K562 (cell line): ENCODE data around the gene HOOK1. TPM values are rescaled to one million over a fixed set of nuclear protein-coding genes. Genes with fewer than 3 reads are reported as not detected.

Source experiments
- ATAC-seq: fragments of 200-7000 bp; cut with Tn5 transposase; 3 replicates; pipeline ENCODE4 v1.9.1; 2020; ENCODE audit warnings: moderate library complexity
- BruUV-seq: library from RNA; stranded (reverse); fragments of 400-500 nt; replicated peaks from 2 replicates; lab custom pipeline; 2021; lab: Mats Ljungman, UMichigan
- CTCF ChIA-PET: fragments of 300-600 bp; formaldehyde crosslinking; extraction: SDS; loops from one replicate; lab custom pipeline; 2021; ENCODE audit warnings: low intra/inter-chr PET ratio; lab: Yijun Ruan, JAX
- POLR2A ChIA-PET: fragments of 300-600, 350-650 bp; sonication (Branson Sonifier 250); formaldehyde crosslinking; extraction: SDS; loops from one replicate; lab custom pipeline; 2021; ENCODE audit warnings: antibody characterized with exemption, inconsistent platforms; lab: Yijun Ruan, JAX
- DNase-seq, 4 experiments: peaks; one replicate each; pipeline versions ENCODE4 v3.0.0 to v3.0.0-alpha.2; 2011 to 2018; ENCODE audit warnings: low spot score in 3 of 4, mixed read lengths in 3 of 4; ENCODE audit errors: extremely low read depth in 1 of 4
- FAIRE-seq: peaks from 2 replicates; lab custom pipeline; 2011; peaks lifted over from hg19 to GRCh38; lab: Jason Lieb, UNC
- H2AFZ ChIP-seq: 2 replicates; pipeline ENCODE4 v1.6.0; 2011; ENCODE audit warnings: low read depth, low read length, control low read depth, inconsistent platforms
- H3K27ac ChIP-seq: fragments of 200-600 bp; 3 replicates; pipeline ENCODE4 v1.8.0; 2011; ENCODE audit warnings: low read depth, mild to moderate bottlenecking, control low read depth, inconsistent platforms, low read length, moderate library complexity, mixed read lengths; ENCODE audit errors: extremely low read depth
- H3K27me3 ChIP-seq, 2 experiments: fragments of 300-600 bp in 1 of 2; 2 replicates in 1 of 2; 3 replicates in 1 of 2; pipeline versions ENCODE4 v1.6.0 to v1.8.0; 2011; ENCODE audit warnings: inconsistent platforms in 2 of 2, low read length in 2 of 2, mild to moderate bottlenecking in 1 of 2, mixed read lengths in 1 of 2, moderate library complexity in 1 of 2; ENCODE audit not compliant: control insufficient read depth in 2 of 2, insufficient read depth in 2 of 2
- H3K36me3 ChIP-seq: fragments of 300-600 bp; 3 replicates; pipeline ENCODE4 v1.8.0; 2011; ENCODE audit warnings: mild to moderate bottlenecking, low read length, inconsistent platforms; ENCODE audit not compliant: control insufficient read depth, insufficient read depth
- H3K4me1 ChIP-seq, 2 experiments: fragments of 200-600 bp in 1 of 2; replicated peaks in 1 of 2; 2 replicates in 1 of 2; 3 replicates in 1 of 2; pipeline versions ENCODE4 v1.5.1 to v1.8.0; 2011; ENCODE audit warnings: inconsistent platforms in 2 of 2, low read length in 2 of 2, mild to moderate bottlenecking in 1 of 2, mixed read lengths in 1 of 2, moderate library complexity in 1 of 2; ENCODE audit not compliant: control insufficient read depth in 2 of 2, insufficient read depth in 2 of 2
- H3K4me2 ChIP-seq: 2 replicates; pipeline ENCODE4 v1.6.1; 2011; ENCODE audit warnings: low read length, control low read depth, inconsistent platforms, mixed read lengths; ENCODE audit not compliant: insufficient read depth
- H3K4me3 ChIP-seq: fragments of 200-600 bp; sonication (generic), shearing (Covaris generic); 2 replicates; pipeline ENCODE4 v1.5.1; 2016; ENCODE audit warnings: control low read depth, inconsistent platforms
- H3K79me2 ChIP-seq: fragments of 200-600 bp; 3 replicates; pipeline ENCODE4 v1.8.0; 2011; ENCODE audit warnings: low read length, inconsistent platforms; ENCODE audit not compliant: control insufficient read depth, insufficient read depth
- H3K9ac ChIP-seq, 2 experiments: 2 replicates each; pipeline versions ENCODE4 v1.6.0 to v1.6.1; 2011; ENCODE audit warnings: low read depth in 2 of 2, low read length in 2 of 2, control low read depth in 1 of 2, inconsistent platforms in 1 of 2, mild to moderate bottlenecking in 1 of 2, mixed read lengths in 1 of 2; ENCODE audit not compliant: insufficient read depth in 1 of 2
- H3K9me1 ChIP-seq: one replicate; pipeline ENCODE4 v1.6.0; 2011; ENCODE audit warnings: inconsistent platforms, mild to moderate bottlenecking, low read length, moderate library complexity; ENCODE audit not compliant: control insufficient read depth, insufficient read depth
- H3K9me3 ChIP-seq: replicated peaks from 2 replicates; pipeline ENCODE4 v1.5.1; 2011; ENCODE audit warnings: low read depth, low read length, inconsistent platforms; ENCODE audit not compliant: control insufficient read depth, insufficient read depth
- H4K20me1 ChIP-seq: replicated peaks from 2 replicates; pipeline ENCODE4 v1.6.1; 2011; ENCODE audit warnings: low read length, inconsistent platforms, mixed read lengths; ENCODE audit not compliant: control insufficient read depth, insufficient read depth
- ARID2 ChIP-seq: fragments of 450-650 bp; IDR thresholded peaks from 2 replicates; pipeline ENCODE4 v1.6.1; 2017; ENCODE audit warnings: antibody characterized with exemption, mild to moderate bottlenecking
- ETV1 ChIP-seq: fragments of 450-650 bp; conservative IDR thresholded peaks from 2 replicates; pipeline ENCODE4 v1.6.1; 2016; ENCODE audit warnings: missing genetic modification characterization, control low read depth, low read depth, missing compliant biosample characterization
- FOXM1 ChIP-seq, 2 experiments: fragments of 450-650 bp in 1 of 2; sonication (generic) in 1 of 2; formaldehyde crosslinking in 1 of 2; IDR thresholded peaks; 2 replicates each; pipeline versions ENCODE4 v1.6.1 to v1.9.0; 2017 to 2022; ENCODE audit warnings: low read depth in 2 of 2, mild to moderate bottlenecking in 2 of 2, missing genetic modification reagents in 1 of 2, moderate library complexity in 1 of 2
- GABPA ChIP-seq: fragments of 200-800 bp; sonication (Bioruptor generic); conservative IDR thresholded peaks from 2 replicates; pipeline ENCODE4 v1.6.1; 2016; ENCODE audit warnings: low read depth, missing genetic modification characterization, missing compliant biosample characterization
- NCOA4 ChIP-seq: fragments of 450-650 bp; IDR thresholded peaks from 2 replicates; pipeline ENCODE4 v1.6.1; 2018; ENCODE audit warnings: mild to moderate bottlenecking; ENCODE audit not compliant: partially characterized antibody
- RBFOX2 ChIP-seq: fragments of 200-400 bp; formaldehyde crosslinking; IDR thresholded peaks from 2 replicates; pipeline ENCODE4 v1.6.1; 2017; ENCODE audit warnings: low read depth, mild to moderate bottlenecking, low read length, moderate library complexity
- TOE1 ChIP-seq, 2 experiments: fragments of 450-650 bp in 1 of 2; sonication (generic) in 1 of 2; formaldehyde crosslinking in 1 of 2; IDR thresholded peaks; 2 replicates each; pipeline versions ENCODE4 v1.7.1 to v1.8.0; 2016 to 2022; ENCODE audit warnings: borderline replicate concordance in 2 of 2, mild to moderate bottlenecking in 2 of 2, antibody characterized with exemption in 1 of 2, inconsistent platforms in 1 of 2, low read depth in 1 of 2, missing genetic modification reagents in 1 of 2, moderate library complexity in 1 of 2
- ZC3H11A ChIP-seq: IDR thresholded peaks from 2 replicates; pipeline ENCODE4 v1.6.1; 2012; ENCODE audit warnings: low read depth, low read length, improper control_type of control experiment
- ZNF197 ChIP-seq: fragments of 200-800 bp; sonication (Bioruptor generic); IDR thresholded peaks from 2 replicates; pipeline ENCODE4 v1.6.1; 2016; ENCODE audit warnings: low read depth, missing genetic modification characterization, missing compliant biosample characterization
- WGBS: fragments of 100-300 bp; shearing (Covaris generic); methylation state at CpG from one replicate; pipeline ENCODE4 v1.1.6; 2016; ENCODE audit warnings: low coverage, mixed read lengths; ENCODE audit not compliant: insufficient coverage; ENCODE audit errors: missing lambda C conversion rate; 5-methylcytosine and 5-hydroxymethylcytosine counted together
- in situ Hi-C: fragments of 300-500 bp; cut with MboI; formaldehyde crosslinking; loops from 4 replicates; pipeline ENCODE4 v1.15.0; 2018; ENCODE audit warnings: inconsistent platforms, mixed read lengths
- intact Hi-C: fragments of 100-400 bp; cut with micrococcal nuclease; formaldehyde crosslinking; loops from 2 replicates; pipeline ENCODE4 v1.14.2; 2022
- polyA plus RNA-seq, 8 experiments: library from polyadenylated mRNA; depleted of rRNA in 4 of 8; stranded (reverse) in 5 of 8; unstranded in 3 of 8; fragments of >200 nt; fragmentation: Nextera tagmentation in 2 of 8; fragmentation: Illumina TruSeq in 1 of 8; extraction: Ambion mirVana in 2 of 8; extraction: Trizol in 1 of 8; gene quantifications; 2 replicates each; pipeline versions ENCODE4 v1.2.1 to v1.2.3, GENCODE V29; 2011 to 2014; ENCODE audit warnings: inconsistent platforms in 1 of 8, missing spikeins in 1 of 8
- total RNA-seq, 7 experiments: library from RNA; depleted of rRNA in 6 of 7; stranded (reverse); fragments of >200 nt in 6 of 7; fragmentation: Illumina TruSeq in 2 of 7; extraction: Trizol in 2 of 7; gene quantifications; 2 replicates each; pipeline versions ENCODE4 v1.2.1 to v1.2.3, GENCODE V29; 2011 to 2021; ENCODE audit warnings: low replicate concordance in 1 of 7
- TF ChIP-seq, protein P1 (sequence below): fragments of 250-450 bp; sonication (Bioruptor Pico); IDR thresholded peaks from 2 replicates; pipeline ENCODE4 v1.4.0; 2020; ENCODE audit warnings: borderline replicate concordance
- TF ChIP-seq, protein P2 (sequence below): sonication (generic); formaldehyde crosslinking; IDR thresholded peaks from 2 replicates; pipeline ENCODE4 v1.8.0; 2022; ENCODE audit warnings: mild to moderate bottlenecking, low read depth, missing genetic modification reagents

Gene HOOK1
- total and polyA plus RNA-seq, 9 of the 15 experiments (the other 6 are each of a cell fraction or from before 2014, with no cell fraction given) = 0.11 to 0.18 TPM; not detected in 7

DNA sequence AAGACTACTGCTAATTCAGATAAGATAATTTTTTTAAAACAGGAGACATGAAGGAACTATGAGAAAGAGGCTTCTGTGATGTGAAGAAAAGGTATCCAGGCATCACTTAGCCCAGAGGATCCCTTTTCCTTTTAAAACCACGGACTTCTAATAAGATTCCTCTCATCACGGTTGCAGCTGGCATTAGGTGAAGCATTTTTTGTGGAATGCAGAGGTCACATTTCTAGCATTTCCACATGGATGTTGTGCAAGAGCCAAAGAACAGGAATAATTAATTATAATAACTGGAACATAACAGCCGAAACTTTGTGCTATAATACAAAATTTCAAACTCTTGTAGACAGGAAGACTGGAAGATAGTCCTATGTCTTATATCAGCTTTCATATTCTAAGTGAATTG lies 84.2 kb downstream of the HOOK1 start (continued):
- no peak for TF ChIP-seq TOE1 (IDR thresholded peaks at IDR 0.05; ENCODE audit: borderline replicate concordance)
- no peak for TF ChIP-seq TOE1 (CRISPR knock-in tag; IDR thresholded peaks at IDR 0.05; ENCODE audit: borderline replicate concordance, low read depth)
- no peak for TF ChIP-seq FOXM1 (IDR thresholded peaks at IDR 0.05; ENCODE audit: low read depth)
- TF ChIP-seq FOXM1 (CRISPR knock-in tag; IDR thresholded peaks at IDR 0.05; ENCODE audit: low read depth) = no peak
- TF ChIP-seq ZNF197 (CRISPR knock-in tag) = no peak
- no peak for TF ChIP-seq ETV1 (tag)
- TF ChIP-seq RBFOX2 = no peak
- no peak for TF ChIP-seq ARID2

DNA sequence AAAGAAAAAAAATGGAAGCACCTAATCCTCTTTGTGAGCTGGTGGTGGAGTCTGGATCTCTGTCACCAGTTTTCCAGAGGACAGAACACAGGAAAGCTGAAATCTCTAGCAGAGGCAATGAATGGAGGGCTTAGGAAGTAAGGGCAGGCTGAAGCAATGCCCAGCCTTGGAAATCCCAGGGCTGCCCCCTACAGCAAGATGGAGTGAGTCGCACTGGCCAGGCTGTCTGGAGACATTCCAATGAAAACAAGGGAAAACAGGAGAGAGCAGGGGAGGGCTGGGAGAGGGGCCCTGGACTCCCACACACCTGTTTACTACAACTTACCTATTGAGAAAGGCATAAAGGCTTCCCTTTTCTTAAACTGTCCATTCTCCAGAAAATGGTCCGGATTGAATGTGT lies 85.9 kb downstream of the HOOK1 start:
- FAIRE-seq = no peak

More for the DNA sequence above, 85.9 kb downstream of the HOOK1 start:
- ChIA-PET POLR2A (no interaction called here), CTCF (no interaction called here)
- Histone ChIP-seq H3K36me3 (no peaks in the 10 kb centered on the region), H3K79me2 (no peaks in the 10 kb centered on the region), H3K4me3 (no peak overlapping the region), H3K27ac (no peak overlapping the region), H3K4me2 (no peak overlapping the region), H3K9me3 (no peaks in the 10 kb centered on the region), H3K9ac (no peak overlapping the region), H3K4me1 (no peaks in the 10 kb centered on the region), H2AFZ (no peak overlapping the region), H3K9me1 (no peaks in the 10 kb centered on the region), H4K20me1 (no peaks in the 10 kb centered on the region), H3K27me3 (no peaks in the 10 kb centered on the region)
- no peak for DNase-seq
- no TSS peak for BruUV-seq
- in situ Hi-C loops = no loop called here
- TF ChIP-seq, protein P1, sequence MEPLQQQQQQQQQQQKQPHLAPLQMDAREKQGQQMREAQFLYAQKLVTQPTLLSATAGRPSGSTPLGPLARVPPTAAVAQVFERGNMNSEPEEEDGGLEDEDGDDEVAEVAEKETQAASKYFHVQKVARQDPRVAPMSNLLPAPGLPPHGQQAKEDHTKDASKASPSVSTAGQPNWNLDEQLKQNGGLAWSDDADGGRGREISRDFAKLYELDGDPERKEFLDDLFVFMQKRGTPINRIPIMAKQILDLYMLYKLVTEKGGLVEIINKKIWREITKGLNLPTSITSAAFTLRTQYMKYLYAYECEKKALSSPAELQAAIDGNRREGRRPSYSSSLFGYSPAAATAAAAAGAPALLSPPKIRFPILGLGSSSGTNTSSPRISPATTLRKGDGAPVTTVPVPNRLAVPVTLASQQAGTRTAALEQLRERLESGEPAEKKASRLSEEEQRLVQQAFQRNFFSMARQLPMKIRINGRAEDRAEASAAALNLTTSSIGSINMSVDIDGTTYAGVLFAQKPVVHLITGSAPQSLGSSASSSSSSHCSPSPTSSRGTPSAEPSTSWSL (CRISPR knock-in tag) = no peak
- no peak for TF ChIP-seq ZC3H11A
- no peak for TF ChIP-seq GABPA (tag)
- TF ChIP-seq NCOA4 = no peak
- TF ChIP-seq, protein P2, sequence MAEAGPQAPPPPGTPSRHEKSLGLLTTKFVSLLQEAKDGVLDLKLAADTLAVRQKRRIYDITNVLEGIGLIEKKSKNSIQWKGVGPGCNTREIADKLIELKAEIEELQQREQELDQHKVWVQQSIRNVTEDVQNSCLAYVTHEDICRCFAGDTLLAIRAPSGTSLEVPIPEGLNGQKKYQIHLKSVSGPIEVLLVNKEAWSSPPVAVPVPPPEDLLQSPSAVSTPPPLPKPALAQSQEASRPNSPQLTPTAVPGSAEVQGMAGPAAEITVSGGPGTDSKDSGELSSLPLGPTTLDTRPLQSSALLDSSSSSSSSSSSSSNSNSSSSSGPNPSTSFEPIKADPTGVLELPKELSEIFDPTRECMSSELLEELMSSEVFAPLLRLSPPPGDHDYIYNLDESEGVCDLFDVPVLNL (CRISPR knock-in tag) = no peak
- ATAC-seq = no peak
- 0% methylated on average over 2 of the region's 2 CpGs for WGBS
- intact Hi-C loops = no loop called here
